Choroid plexus epithelial cell (primary cell): ENCODE measurements around the gene CASTOR2.
"Not testable (repeated sequence)": the region's sequence is repeated elsewhere in the genome, so short reads cannot be mapped to it uniquely, and the experiment has no call there.

Experiments used
- DNase-seq: peaks from one replicate; pipeline ENCODE4 v3.0.0-alpha.2; 2010; ENCODE audit warnings: low read depth
- H3K4me3 ChIP-seq: 2 replicates; pipeline ENCODE4 v1.5.1; 2011; ENCODE audit warnings: low read depth, mild to moderate bottlenecking, control low read depth, low read length, moderate library complexity

CASTOR2 gene

DNA sequence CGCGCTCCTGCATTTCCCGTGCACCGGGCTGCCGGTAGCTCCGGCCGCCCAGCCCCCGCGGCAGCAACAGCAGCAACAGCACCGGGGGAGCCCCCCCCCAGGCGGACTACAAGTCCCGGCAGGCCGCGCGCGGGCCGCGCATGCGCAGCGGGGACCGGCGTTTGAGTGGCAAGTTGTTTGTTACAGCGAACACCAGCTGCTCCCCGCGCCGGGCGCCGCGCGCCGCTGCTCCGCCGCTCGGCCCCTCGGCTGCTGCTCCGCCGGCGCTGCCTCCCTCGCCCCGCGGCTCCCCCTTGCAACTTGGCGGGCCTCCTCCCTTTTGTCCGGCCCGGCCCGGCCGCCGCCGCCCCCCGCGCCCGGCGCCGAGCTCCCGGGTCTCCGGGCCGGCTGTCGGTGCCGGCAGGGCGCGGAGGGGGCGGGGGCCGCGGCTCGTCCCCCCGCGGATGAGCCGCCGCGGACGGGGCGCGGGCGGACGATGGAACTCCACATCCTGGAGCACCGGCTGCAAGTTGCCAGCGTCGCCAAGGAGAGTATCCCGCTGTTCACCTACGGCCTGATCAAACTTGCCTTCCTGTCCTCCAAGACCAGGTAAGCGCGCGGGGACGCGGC, at the start of gene CASTOR2:
Gene CASTOR2, plus strand, starts transcription at position 195 of the 609 bp plus-strand sequence. Its CDS starts 281 bp downstream, at position 476.
- peak within 1 kb of the TSS; percentile 32 for H3K4me3 ChIP-seq
- not testable (repeated sequence) for DNase-seq

DNA sequence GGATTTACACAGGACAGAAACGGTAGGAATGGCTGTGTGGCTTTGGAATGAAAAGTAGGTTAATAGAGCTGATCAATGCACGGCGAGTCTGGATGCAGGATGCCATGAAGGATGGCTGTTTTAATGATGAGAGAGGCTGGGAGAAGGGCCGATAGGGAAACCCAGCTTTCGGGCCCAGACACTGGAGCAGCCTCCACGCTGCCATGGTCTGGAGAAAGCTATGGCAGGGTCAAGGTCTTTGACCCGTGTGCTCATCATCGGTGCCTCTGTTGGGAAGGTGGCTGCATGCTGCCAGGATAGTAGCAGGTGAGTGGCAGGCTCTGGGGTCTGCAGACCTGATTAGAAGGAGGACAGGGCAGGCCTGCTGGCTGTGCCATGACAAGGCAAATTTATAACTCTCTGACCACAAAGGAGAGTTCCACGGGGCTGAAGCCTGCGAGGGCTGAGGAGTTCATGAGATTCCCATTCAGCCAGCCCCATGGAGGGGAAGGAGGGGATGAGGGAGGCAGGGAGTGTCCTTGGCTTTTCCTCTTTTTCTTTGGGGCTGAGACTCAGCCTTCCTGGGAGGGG, 42.1 kb upstream of the CASTOR2 start:
- not testable (repeated sequence) for H3K4me3 ChIP-seq

DNA sequence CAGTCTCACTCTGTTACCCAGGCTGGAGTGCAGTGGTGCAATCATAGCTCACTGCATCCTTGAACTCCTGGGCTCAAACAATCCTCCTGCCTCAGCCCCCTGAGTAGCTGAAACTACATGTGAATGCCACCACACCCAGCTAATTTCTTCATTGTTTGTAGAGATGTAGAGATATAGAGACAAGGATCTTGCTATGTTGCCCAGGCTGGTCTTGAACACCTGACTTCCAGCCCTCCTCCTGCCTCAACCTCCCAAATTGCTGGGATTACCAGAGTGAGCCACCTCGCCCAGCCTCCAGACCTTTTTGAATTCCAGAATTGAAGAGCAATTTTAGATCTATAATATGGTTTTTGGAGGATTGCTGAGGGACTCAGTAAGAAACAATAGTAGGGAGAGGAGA, 40.9 kb upstream of the CASTOR2 start:
- not testable (repeated sequence) for H3K4me3 ChIP-seq, DNase-seq

More for the DNA sequence above, 42.1 kb upstream of the CASTOR2 start:
- DNase-seq = not testable (repeated sequence)

DNA sequence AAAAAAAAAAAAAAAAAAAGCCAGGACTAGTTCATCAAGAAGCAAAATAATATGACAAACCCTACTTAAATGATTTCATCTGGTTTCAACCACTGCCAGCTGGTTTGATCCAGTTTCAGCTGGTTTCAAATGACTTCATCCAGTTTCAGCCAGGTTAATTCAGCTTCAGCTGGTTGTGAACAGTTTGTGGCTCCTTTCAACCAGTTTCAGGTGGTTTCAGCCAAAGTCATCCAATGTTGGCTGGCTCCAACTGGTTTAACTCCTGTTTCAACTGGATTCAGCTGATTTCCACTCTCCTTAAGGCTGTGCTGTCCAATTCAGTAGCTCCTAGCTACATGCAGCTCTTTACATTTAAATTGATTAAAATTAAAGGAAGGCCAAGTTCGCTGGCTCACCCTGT, 37.5 kb upstream of the CASTOR2 start:
- not testable (repeated sequence) for DNase-seq

DNA sequence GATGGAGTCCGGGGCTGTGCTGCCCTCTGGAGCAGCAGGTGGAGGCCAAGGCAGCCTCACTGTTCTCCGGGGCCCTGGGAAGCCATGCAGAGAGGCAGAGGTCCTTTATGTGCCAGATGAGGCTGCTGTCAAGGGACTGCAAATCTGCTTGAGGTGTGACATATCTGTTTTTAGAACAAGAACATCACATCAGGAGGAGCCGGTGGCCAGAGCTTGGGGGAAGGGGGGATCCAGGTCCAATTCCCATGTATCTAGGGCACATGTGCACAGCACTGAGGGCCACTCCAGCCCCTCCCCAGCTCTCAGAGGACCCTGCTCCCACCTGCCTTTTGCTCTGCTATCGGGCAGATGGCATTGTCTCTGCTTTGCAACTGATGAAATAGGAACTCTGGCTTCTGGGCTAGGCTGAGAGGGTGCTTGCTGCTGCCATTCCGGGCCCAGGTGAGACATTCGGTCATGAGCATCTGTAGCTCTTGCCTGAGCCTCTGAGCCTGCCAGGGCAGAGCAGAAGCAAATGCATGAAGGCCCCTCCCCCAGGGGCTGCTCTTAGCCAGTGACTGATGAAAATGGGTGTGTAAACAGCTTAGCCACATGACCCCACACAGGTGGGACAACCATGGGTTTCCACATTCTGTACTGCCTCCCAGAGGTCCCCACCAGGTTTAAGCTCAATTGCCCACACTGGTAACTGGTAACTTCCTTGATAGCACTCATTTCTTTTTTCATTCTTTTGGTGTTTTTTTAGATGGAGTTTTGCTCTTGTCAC, 32.8 kb upstream of the CASTOR2 start:
- not testable (repeated sequence) for DNase-seq, H3K4me3 ChIP-seq

More for the DNA sequence above, 37.5 kb upstream of the CASTOR2 start:
- H3K4me3 ChIP-seq = not testable (repeated sequence)

DNA sequence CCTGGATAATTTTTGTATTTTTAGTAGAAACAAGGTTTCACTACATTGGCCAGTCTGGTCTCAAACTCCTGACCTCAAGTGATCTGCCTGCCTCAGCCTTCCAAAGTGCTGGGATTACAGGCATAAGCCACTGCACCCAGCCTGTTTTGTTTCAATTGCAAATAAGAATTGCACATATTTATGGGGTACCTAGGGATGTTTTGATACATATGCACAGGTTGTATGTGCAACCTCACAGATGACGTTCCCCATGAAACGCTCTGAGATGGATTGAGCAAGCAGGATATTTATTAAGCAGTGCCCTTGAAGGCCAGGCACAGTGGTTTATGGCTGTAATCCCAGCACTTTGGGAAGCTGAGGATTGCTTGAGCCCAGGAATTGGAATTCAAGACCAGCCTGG, 25.1 kb upstream of the CASTOR2 start:
- DNase-seq, H3K4me3 ChIP-seq: not testable (repeated sequence)

DNA sequence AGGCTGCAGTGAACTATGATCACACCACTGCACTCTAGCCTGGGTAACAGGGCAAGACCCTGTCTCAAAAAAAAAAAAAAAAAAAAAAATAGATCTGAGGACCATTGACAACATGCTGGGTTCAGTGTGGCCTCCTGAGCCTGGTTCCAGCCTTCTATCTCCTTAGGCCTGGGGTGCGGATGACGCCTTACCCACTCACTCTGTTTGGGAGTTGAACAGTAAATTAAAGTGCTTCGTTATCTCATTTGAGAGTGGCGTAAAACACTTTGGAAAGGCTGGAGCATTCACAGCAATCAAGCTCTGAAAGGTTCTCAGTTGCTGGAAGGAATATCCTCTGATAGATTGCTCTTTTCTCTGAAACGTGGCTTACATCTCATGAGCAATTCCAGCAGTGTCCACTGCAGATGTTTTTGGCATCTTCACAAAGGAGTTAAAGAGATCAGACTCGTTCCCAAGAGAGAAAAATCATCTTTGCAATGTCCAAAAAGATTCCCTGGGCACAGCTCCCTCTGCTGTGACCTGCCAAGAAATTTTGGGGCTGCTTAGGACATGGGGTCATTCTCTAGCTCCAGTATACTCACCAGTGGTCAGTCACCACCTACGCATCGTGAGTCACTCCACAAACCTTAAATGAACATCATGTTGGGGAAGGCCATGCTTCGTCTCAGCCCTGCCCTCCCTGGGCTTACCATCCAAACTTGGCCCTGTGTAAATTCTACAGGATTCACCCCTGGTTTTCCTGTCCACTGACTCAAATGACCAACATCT, 23.0 kb upstream of the CASTOR2 start:
- H3K4me3 ChIP-seq, DNase-seq: not testable (repeated sequence)

DNA sequence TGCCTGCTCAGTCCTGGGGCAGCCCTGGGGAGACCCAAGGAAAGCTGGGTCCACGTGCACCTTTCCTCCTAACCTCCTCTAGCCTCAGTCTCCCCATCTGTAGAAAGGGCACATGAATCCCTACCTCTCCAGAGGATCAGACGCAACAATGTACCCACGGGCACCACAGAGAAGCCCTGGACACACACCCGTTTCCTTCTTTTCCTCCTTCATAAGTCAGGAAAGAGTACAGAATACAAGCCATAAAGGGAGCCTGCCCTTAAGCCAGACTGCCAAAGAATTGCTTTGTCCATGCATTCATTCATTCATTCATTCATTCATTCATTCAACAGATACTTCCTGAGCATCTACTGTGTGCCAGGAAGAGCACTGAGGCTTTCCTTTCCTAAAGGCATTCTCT, 20.6 kb upstream of the CASTOR2 start:
- not testable (repeated sequence) for DNase-seq, H3K4me3 ChIP-seq

DNA sequence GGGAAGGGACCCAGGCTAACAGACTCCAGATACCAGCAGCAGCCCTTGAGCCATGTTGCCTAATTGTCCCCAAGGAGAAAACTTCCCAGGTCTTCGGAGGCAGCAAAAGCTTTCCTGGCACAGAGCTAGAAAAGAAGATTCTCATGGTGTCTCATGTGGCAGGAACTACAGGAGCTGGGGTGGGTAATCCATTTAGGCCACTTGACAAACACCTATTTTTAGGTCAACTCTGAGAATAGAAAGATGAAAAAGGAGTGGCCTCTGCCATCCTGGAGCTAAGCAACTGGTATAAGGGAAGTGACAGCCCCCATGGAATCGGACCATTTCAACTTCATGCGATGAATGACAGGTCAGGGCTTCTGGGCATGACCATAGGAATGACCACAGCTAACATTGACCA, 16.8 kb upstream of the CASTOR2 start:
- not testable (repeated sequence) for H3K4me3 ChIP-seq

DNA sequence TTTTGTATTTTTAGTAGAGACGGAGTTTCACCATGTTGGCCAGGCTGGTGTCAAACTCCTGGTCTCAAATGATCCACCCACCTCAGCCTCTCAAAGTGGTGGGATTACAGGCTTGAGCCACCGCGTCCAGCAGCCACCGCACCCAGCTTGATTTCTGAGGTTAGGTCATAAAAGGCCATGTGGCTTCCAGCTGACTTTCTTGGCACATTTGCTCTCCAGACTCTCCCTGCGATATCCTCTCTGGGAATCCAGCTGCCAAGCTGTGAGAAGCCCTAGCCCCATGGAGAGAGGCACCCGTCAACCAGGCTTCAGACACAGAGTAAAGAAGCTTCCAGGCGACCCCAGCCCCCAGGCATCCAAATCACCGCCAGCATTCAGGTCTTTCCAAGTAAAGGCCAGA, 10.7 kb upstream of the CASTOR2 start:
- not testable (repeated sequence) for H3K4me3 ChIP-seq, DNase-seq

More for the DNA sequence above, 16.8 kb upstream of the CASTOR2 start:
- DNase-seq = not testable (repeated sequence)

DNA sequence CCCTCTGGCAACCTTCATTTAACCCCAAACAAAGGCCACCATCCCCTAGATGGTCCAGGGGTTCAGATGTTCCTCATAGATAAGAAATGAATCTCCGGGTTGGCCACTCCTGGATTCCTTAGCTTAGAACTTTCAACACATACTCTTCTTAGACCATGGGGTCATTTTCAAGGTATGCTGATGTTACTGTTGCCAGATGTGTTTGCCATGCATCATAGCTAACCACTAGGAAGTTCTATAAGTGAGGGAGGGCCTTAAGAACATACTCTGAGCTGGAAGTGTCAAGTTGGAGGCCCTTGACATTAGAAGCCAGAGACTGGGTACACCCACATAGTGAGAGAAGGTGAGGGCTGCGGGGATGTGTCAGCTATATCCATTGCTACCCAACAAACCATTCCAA, 6.2 kb upstream of the CASTOR2 start:
- not testable (repeated sequence) for DNase-seq, H3K4me3 ChIP-seq

DNA sequence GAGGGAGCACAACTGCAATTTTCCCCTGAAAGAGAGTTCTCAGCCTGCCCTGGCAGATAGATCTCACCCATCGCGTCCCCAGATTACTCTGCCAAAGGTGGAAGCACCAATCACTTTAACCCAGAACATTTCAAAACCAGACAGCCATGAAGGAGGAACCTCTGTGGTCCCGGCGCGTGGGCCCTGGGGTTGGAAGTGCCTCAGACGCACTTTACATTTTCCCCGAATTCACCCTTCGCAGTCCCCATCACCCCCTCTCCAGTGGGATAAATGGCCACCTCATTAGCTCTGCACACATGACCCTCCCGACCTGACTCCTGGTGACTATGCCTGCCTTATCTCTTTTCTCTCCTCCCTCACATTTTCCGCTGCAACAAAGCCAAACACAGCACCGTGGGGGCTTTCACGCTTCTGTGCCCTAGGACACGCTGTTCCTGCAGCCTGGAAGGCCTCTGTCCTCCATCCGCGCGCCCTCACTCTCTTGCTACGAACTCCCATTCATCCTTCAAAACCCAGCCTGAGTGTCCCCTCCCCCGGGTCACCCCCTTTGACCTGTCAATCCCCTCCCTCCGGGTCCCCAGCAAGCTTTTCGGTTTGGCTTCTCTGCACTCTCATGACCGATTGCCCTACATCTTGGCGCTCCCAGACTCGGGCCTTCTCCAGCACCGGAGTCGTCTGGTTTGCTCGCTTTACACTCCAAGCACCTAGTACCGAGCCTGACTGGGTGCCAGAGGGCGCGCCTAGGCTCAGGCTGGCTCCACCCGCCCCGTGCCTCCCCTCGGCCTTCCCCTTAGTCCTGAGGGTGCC, 598 bp upstream of the CASTOR2 start:
- peak overlapping the region; percentile 32 for H3K4me3 ChIP-seq

DNA sequence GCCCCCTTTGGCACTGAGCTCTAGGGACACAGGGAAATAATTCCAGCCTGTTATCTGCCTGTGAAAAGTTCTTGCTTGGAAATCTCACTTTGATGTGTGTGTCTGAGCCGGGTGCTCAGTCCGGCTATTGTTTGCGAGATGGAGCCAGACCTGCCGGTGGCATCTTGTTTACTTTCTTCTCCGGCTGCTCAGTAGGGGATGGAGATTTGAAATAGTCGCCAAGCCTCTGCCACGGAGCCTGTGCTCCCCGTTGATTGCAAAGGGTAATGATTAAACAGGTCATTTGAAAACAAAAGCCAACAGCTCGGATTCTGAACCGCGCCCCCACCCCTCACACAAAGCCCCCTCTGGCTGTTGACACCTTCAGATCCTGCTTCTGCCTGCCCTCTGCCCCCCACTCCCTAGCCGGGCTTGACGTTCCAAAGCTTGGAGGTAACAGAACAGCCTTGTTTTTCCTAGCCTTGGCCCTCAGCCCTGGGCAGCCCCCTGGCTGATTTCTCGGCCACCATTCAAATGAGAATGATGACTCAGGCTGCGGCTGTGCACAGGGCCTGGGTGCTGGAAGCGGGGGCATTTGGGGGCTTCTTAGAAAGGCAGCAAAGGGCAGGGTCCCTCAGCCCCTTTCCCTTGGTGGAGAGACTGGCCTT, 1.8 kb downstream of the CASTOR2 start:
- not testable (repeated sequence) for DNase-seq, H3K4me3 ChIP-seq

More for the DNA sequence above, 598 bp upstream of the CASTOR2 start:
- not testable (repeated sequence) for DNase-seq

DNA sequence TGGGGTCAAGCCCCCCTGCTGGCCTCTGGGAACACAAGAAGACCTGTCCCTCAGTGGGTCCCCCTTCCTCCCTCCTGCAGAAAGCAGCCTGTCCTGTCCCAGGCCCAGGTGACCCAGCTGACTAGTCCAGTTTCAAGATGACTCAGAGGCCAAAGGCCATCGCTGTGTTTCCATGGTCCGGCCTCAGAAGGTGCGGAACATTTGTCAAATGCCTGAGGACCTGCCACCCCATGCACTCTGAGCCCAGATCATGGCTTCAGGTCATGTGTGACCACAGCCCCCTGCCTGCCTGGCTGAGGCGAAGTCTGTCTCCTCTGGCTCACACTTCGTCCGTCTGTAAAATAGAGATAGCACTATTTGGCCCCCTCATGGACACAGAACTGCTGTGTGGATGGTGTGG, 2.4 kb downstream of the CASTOR2 start:
- not testable (repeated sequence) for DNase-seq, H3K4me3 ChIP-seq

DNA sequence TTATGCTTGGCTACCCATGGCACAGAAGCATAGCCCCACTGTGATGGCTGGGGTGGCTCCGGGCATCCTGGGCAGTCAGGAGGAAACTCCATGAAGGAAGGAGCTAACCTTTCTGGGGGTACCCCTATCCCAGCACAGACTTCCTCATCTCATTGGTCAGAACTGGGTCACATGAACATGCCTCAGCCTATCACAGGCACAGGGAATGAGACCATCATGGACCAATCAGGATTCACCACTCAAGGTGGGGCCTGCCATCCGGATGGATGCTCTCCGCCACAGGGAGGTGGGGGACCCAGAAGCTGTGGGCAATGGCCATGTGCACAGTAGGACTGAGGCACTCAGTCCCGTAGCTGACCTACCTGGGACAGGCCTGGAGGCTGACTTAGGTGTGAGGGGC, 6.9 kb downstream of the CASTOR2 start:
- not testable (repeated sequence) for DNase-seq, H3K4me3 ChIP-seq

DNA sequence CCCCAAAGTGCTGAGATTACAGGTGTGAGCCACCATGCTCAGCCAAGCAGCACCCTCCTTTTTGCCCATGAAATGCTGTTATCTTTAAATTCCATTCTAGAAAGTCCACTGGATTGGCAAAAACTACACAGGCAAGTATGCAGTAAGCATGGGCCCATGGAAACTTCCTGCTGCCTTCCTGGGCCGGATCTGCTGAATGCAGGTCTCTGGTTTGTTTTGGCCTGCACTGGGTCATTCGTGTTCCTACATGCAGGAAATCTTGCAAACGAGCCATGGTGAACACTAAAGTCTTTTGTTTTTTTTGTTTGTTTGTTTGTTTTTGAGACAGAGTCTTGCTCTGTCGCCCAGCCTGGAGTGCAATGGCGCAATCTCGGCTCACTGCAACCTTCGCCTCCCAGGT, 7.9 kb downstream of the CASTOR2 start:
- H3K4me3 ChIP-seq, DNase-seq: not testable (repeated sequence)

DNA sequence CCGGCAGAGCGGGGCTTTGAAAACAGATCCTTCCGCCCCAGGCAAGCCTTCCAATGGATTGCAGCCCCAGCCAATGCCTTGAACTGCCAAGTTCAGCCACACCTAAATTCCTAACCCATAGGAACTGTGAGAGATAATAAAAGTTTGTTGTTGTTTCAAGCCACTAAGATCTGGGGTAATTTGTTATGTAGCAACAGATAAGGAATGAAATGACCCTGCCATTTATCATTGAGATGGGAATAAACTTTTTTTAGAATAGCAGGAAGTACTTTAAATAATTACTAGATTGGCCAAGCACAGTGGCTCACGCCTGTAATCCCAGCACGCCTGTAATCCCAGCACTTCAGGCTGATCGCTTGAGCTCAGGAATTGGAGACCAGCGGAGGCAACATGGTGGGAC, 11.5 kb downstream of the CASTOR2 start:
- not testable (repeated sequence) for H3K4me3 ChIP-seq, DNase-seq

DNA sequence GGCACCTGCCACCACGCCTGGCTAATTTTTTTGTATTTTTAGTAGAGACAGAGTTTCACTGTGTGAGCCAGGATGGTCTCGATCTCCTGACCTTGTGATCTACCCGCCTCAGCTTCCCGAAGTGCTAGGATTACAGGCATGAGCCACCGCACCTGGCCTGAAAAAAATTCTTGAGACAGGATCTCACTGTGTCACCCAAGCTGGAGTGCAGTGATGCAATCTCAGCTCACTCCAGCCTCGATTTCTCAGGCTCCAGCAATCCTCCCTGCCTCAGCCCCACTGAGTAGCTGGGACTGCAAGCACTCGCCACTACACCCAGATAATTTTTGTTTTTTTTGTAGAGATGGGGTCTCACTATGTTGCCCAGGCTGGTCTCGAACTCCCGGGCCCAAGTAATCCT, 13.0 kb downstream of the CASTOR2 start:
- not testable (repeated sequence) for H3K4me3 ChIP-seq, DNase-seq
